GM06990 (cell line): ENCODE measurements around the gene BNIP2.
A peak's percentile ranks its signal among the peaks of the same experiment; 100 is the strongest.
"Not testable (repeated sequence)": the region's sequence is repeated elsewhere in the genome, so short reads cannot be mapped to it uniquely, and the experiment has no call there.

Experiments used
- DNase-seq: peaks from one replicate; pipeline ENCODE4 v3.0.0-alpha.2; 2011; ENCODE audit not compliant: insufficient read length; ENCODE audit errors: extremely low read depth
- H3K27me3 ChIP-seq: replicated peaks from 2 replicates; pipeline ENCODE4 v1.6.0; 2011; ENCODE audit warnings: low read length; ENCODE audit not compliant: control insufficient read depth, insufficient read depth
- H3K36me3 ChIP-seq: 2 replicates; pipeline ENCODE4 v1.5.1; 2011; ENCODE audit warnings: low read length; ENCODE audit not compliant: control insufficient read depth, insufficient read depth
- H3K4me3 ChIP-seq: replicated peaks from 2 replicates; pipeline ENCODE4 v1.5.1; 2011; ENCODE audit warnings: low read depth, mild to moderate bottlenecking, control low read depth, low read length
- CTCF ChIP-seq: IDR thresholded peaks from 2 replicates; pipeline ENCODE4 v1.5.1; 2011; ENCODE audit warnings: low read length, control low read depth, mild to moderate bottlenecking, inconsistent platforms; ENCODE audit not compliant: insufficient read depth, poor library complexity, severe bottlenecking

BNIP2 gene

GRCh38 chr15:59656897-59657634, 32.1 kb downstream of the BNIP2 start, which contains the start of gene GTF2A2:
TSS of gene GTF2A2 (minus strand) at chr15:59657515. CDS start at chr15:59652277, 5,238 bp downstream.
- TF ChIP-seq CTCF, result no peak
- peak within 1 kb of the TSS; percentile 85 for H3K4me3 ChIP-seq
- H3K27me3 ChIP-seq, result no peaks in the 10 kb centered on the region
- DNase-seq, result peak; percentile 98
- peaks cover 5% of the 10 kb centered on the region for H3K36me3 ChIP-seq

DNA sequence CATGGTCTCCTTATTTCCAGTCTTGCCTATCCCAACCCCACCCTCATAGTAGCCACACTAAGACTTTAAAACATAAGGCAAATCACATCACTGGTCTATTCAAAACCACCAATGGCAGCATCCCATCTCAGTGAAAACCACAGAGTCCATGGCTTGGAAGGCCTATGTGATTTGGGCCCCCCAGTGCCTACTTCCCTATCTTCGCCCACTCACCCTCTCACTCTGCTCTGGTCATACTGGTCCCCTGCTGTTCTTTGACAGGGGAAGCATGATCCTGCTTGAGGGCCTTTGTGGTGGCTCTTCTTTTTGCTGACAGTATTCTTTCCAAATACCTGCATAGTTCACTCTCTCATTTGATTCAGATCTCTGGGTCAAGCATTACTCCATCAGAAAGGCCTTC, 35.1 kb downstream of the BNIP2 start:
- no peak for DNase-seq
- Histone ChIP-seq H3K27me3 (no peaks in the 10 kb centered on the region), H3K4me3 (no peak overlapping the region), H3K36me3 (peaks cover 10% of the 10 kb centered on the region)
- no peak for TF ChIP-seq CTCF

DNA sequence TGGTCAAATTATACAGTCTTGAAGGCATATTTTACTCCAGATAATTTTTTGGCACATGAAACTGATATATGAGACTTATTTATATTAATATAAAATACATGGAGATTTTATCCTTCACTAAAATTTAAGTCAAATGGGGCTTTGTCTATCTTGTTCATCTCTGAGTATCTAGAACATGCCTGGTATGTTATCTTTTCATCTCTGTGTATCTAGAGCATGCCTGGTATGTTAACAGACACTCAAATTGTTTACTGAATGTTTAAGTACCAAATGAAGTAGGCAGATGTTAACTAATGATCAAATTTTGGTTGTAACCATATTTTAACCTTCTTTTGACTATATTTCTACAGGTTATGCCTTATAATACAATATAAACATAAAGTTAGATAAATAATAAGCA, 39.5 kb downstream of the BNIP2 start:
- no peak for TF ChIP-seq CTCF
- peaks cover 12% of the 10 kb centered on the region for H3K36me3 ChIP-seq
- no peak overlapping the region for H3K4me3 ChIP-seq
- DNase-seq, result no peak
- H3K27me3 ChIP-seq, result no peaks in the 10 kb centered on the region

DNA sequence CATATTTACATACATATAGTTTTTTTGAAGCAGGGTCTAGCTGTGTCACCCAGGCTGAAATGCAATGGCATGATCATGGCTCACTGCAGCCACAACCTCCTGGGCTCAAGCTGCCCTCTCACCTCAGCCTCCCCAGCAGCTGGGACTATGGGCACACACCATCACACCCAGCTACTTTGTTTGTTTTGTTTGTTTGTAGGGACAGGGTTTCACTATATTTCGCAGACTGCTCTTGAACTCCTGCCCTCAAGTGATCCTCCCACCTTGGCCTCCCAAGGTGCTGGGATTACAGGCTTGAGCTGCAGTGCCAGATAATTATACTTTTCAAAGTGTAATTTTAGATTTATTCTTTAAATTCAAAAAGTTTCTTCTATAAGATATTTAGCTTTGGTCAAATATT, 42.0 kb downstream of the BNIP2 start:
- peaks cover 9% of the 10 kb centered on the region for H3K36me3 ChIP-seq
- no peak overlapping the region for H3K4me3 ChIP-seq
- no peak for DNase-seq
- TF ChIP-seq CTCF, result no peak
- no peaks in the 10 kb centered on the region for H3K27me3 ChIP-seq

DNA sequence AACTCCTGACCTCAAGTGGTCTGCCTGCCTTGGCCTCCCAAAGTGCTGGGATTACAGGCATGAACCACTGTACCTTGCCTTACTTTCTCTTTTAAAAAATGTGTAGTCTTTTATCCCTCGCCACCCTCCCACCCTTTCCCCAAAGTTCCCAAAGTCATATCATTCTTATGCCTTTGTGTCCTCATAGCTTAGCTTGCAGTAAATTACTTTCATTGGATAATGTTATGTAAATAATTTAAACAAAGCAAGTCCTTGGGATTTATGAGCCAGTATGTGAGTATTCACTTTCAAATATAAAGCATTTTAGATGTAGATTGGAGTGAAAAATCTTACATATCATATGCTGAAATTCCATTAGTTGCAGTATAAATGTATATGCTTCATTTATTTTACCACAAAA, 42.8 kb downstream of the BNIP2 start:
- peaks cover 4% of the 10 kb centered on the region for H3K36me3 ChIP-seq
- no peak overlapping the region for H3K4me3 ChIP-seq
- no peaks in the 10 kb centered on the region for H3K27me3 ChIP-seq
- TF ChIP-seq CTCF, result no peak
- no peak for DNase-seq

DNA sequence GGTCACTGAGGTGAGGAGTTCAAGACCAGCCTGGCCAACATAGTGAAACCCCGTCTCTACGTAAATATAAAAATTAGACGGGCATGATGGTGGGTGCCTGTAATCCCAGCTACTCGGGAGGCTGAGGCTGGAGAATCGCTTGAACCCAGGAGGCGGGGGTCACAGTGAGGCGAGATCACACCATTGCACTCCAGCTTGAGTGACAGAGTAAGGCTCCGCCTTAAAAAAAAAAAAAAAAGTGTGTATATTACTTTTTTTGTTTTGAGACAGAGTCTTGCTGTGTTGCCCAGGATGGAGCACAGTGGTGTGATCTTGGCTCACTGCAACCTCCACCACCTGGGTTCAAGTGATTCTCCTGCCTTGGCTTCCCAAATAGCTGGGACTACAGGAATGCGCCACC, 43.3 kb downstream of the BNIP2 start:
- not testable (repeated sequence) for DNase-seq, H3K4me3 ChIP-seq, H3K36me3 ChIP-seq, H3K27me3 ChIP-seq
